ENCODE measurements around the gene ZBTB20.

The ZBTB20 gene

DNA sequence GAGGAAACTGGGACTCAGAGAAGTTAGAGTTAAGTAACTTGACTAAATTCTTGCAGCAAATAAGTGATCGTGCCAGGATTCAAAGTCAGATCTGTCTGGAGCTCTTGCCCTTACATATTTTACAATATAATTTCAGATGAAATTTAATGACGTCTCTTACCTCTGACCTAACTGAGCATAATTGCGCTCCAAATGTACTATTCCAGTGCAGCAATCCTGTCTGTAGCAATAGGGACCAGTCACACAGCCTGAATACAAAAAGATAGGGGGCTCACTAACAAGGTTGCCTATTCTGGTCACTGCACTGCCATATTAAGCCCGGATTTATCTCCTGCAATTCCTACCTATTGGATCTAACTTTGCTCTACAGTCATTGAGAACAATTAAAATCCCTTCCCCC, 316.4 kb downstream of the ZBTB20 start:
- TF ChIP-seq EZH2phosphoT487 (conservative IDR thresholded peaks at IDR 0.05; ENCODE audit: low read length) = no peak
- TF ChIP-seq, protein P1, sequence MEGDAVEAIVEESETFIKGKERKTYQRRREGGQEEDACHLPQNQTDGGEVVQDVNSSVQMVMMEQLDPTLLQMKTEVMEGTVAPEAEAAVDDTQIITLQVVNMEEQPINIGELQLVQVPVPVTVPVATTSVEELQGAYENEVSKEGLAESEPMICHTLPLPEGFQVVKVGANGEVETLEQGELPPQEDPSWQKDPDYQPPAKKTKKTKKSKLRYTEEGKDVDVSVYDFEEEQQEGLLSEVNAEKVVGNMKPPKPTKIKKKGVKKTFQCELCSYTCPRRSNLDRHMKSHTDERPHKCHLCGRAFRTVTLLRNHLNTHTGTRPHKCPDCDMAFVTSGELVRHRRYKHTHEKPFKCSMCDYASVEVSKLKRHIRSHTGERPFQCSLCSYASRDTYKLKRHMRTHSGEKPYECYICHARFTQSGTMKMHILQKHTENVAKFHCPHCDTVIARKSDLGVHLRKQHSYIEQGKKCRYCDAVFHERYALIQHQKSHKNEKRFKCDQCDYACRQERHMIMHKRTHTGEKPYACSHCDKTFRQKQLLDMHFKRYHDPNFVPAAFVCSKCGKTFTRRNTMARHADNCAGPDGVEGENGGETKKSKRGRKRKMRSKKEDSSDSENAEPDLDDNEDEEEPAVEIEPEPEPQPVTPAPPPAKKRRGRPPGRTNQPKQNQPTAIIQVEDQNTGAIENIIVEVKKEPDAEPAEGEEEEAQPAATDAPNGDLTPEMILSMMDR (IDR thresholded peaks at IDR 0.05; ENCODE audit: insufficient read depth, low read length, poor library complexity, severe bottlenecking) = no peak
- H4K20me1 ChIP-seq (ENCODE audit: low read depth, low read length) = no peaks in the 10 kb centered on the region
- no peak overlapping the region for H3K27ac ChIP-seq (ENCODE audit: low read depth, low read length)
- no peaks in the 10 kb centered on the region for H3F3A ChIP-seq (ENCODE audit: insufficient read depth)
- H2AFZ ChIP-seq (ENCODE audit: low read depth, low read length, severe bottlenecking) = no peak overlapping the region
- no peaks in the 10 kb centered on the region for H3K36me3 ChIP-seq (ENCODE audit: low read length)
- no peak overlapping the region for H3K4me2 ChIP-seq (ENCODE audit: low read depth, low read length, poor library complexity, severe bottlenecking)
- no peaks in the 10 kb centered on the region for H3K9me3 ChIP-seq (ENCODE audit: insufficient read depth, low read length)
- H3K27me3 ChIP-seq (ENCODE audit: low read length) = no peaks in the 10 kb centered on the region
- no peak overlapping the region for H3K9ac ChIP-seq (ENCODE audit: low read length)
- H3K9me2 ChIP-seq (replicated peaks; ENCODE audit: insufficient read depth, low read length) = no peaks in the 10 kb centered on the region
- no peak overlapping the region for H3K4me3 ChIP-seq (ENCODE audit: insufficient read depth, low read length, poor library complexity, severe bottlenecking)
- no peaks in the 10 kb centered on the region for H3K79me2 ChIP-seq (ENCODE audit: insufficient read depth, low read length)

DNA sequence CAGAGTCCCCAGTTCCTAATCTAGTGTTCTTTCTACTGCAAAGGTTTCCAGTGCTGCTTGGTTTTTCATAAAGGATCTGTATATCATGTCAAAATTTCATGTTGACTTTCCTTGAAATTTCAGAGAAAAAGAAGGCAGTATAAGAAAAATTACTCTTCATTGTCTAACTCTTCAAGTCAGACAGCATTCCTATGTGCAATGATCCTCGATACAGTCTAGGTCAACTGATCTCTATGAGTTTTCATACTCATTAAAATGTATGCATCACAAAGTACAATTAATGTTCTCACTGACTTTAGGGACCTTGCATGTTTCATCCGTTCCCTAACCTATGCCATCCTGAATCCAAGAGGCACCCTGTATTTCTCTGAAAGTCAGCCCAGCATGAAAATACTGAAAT, 317.3 kb downstream of the ZBTB20 start:
- Histone ChIP-seq H3F3A (ENCODE audit: insufficient read depth) (no peaks in the 10 kb centered on the region), H4K20me1 (ENCODE audit: low read depth, low read length) (no peaks in the 10 kb centered on the region), H2AFZ (ENCODE audit: low read depth, low read length, severe bottlenecking) (no peak overlapping the region), H3K4me2 (ENCODE audit: low read depth, low read length, poor library complexity, severe bottlenecking) (no peak overlapping the region), H3K27ac (ENCODE audit: low read depth, low read length) (no peak overlapping the region), H3K79me2 (ENCODE audit: insufficient read depth, low read length) (no peaks in the 10 kb centered on the region), H3K9ac (ENCODE audit: low read length) (no peak overlapping the region), H3K9me2 (replicated peaks; ENCODE audit: insufficient read depth, low read length) (no peaks in the 10 kb centered on the region), H3K4me3 (ENCODE audit: insufficient read depth, low read length, poor library complexity, severe bottlenecking) (no peak overlapping the region), H3K27me3 (ENCODE audit: low read length) (no peaks in the 10 kb centered on the region), H3K36me3 (ENCODE audit: low read length) (no peaks in the 10 kb centered on the region), H3K9me3 (ENCODE audit: insufficient read depth, low read length) (no peaks in the 10 kb centered on the region)
- TF ChIP-seq, protein P1 (IDR thresholded peaks at IDR 0.05; ENCODE audit: insufficient read depth, low read length, poor library complexity, severe bottlenecking) = no peak
- no peak for TF ChIP-seq EZH2phosphoT487 (conservative IDR thresholded peaks at IDR 0.05; ENCODE audit: low read length)

DNA sequence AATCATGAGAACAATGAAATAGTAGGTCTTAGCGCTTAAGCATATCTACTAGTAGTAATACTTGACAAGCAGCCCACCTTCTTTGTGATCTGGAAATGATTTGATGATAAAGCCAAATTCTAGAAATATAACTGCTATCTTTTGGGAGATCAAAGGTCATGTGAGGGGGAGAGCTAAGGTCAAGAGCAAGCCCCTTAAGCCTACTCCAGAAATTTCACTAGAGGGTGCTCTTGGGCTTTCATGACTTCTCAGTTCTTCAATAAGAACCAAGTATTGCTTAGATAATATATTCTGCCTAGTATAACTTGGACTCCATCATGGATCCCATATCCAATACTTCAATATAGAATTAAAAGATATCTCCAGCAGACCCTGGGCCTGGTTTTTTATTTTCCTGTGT, 319.6 kb downstream of the ZBTB20 start:
- Histone ChIP-seq H3F3A (ENCODE audit: insufficient read depth) (no peaks in the 10 kb centered on the region), H4K20me1 (ENCODE audit: low read depth, low read length) (no peaks in the 10 kb centered on the region), H3K4me3 (ENCODE audit: insufficient read depth, low read length, poor library complexity, severe bottlenecking) (no peak overlapping the region), H3K36me3 (ENCODE audit: low read length) (no peaks in the 10 kb centered on the region), H3K4me2 (ENCODE audit: low read depth, low read length, poor library complexity, severe bottlenecking) (no peak overlapping the region), H3K27ac (ENCODE audit: low read depth, low read length) (no peak overlapping the region), H3K9me2 (replicated peaks; ENCODE audit: insufficient read depth, low read length) (no peaks in the 10 kb centered on the region), H3K79me2 (ENCODE audit: insufficient read depth, low read length) (no peaks in the 10 kb centered on the region), H3K27me3 (ENCODE audit: low read length) (no peaks in the 10 kb centered on the region), H3K9ac (ENCODE audit: low read length) (no peak overlapping the region), H3K9me3 (ENCODE audit: insufficient read depth, low read length) (no peaks in the 10 kb centered on the region), H2AFZ (ENCODE audit: low read depth, low read length, severe bottlenecking) (no peak overlapping the region)
- TF ChIP-seq EZH2phosphoT487 (conservative IDR thresholded peaks at IDR 0.05; ENCODE audit: low read length) = no peak
- TF ChIP-seq, protein P1 (IDR thresholded peaks at IDR 0.05; ENCODE audit: insufficient read depth, low read length, poor library complexity, severe bottlenecking) = peak; percentile 39

All from SU-DHL-6 (cell line).